Measurements from ENCODE around the gene RGS3.

Gene RGS3

GRCh38 chr9:113617550-113617949, 154.0 kb downstream of the RGS3 start:
- no peak overlapping the region for H3K27ac ChIP-seq
- TF ChIP-seq, protein P1, sequence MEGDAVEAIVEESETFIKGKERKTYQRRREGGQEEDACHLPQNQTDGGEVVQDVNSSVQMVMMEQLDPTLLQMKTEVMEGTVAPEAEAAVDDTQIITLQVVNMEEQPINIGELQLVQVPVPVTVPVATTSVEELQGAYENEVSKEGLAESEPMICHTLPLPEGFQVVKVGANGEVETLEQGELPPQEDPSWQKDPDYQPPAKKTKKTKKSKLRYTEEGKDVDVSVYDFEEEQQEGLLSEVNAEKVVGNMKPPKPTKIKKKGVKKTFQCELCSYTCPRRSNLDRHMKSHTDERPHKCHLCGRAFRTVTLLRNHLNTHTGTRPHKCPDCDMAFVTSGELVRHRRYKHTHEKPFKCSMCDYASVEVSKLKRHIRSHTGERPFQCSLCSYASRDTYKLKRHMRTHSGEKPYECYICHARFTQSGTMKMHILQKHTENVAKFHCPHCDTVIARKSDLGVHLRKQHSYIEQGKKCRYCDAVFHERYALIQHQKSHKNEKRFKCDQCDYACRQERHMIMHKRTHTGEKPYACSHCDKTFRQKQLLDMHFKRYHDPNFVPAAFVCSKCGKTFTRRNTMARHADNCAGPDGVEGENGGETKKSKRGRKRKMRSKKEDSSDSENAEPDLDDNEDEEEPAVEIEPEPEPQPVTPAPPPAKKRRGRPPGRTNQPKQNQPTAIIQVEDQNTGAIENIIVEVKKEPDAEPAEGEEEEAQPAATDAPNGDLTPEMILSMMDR (conservative IDR thresholded peaks at IDR 0.05) = no peak
- no peak for TF ChIP-seq ZFX (IDR thresholded peaks at IDR 0.05)

DNA sequence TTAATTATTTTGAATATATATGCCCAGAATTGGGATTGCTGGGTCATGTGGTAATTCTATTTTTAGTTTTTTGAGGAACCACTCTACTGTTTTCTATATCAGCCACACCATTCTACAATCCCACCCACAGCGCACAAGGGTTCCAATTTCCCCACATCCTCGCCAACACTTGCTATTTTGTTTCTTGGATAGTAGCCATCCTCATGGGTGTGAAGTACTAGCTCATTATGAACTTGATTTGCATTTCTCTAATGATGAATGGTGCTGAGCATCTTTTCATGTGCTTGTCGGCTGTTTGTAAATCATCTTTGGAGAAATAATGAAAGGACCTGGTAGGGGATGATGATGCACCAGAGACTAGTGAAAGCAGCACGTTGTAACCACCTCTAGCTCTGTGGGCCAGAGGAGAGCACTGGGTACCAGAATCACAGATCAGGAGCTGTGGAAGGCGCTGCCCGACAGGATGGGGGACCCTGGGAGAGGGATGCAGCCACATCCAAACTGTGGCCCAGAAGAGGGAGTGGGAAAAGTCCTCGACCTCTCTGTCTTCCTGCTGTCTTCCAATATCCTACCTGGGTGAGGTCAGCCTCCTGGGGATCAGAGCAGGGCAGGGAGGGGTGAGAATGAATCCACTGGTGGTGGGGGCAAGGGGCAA, 155.4 kb downstream of the RGS3 start:
- no peak overlapping the region for H3K27ac ChIP-seq
- TF ChIP-seq, protein P1 (conservative IDR thresholded peaks at IDR 0.05) = no peak
- TF ChIP-seq ZFX (IDR thresholded peaks at IDR 0.05) = no peak

- TF ChIP-seq, protein P1 (conservative IDR thresholded peaks at IDR 0.05) = no peak
- no peak for TF ChIP-seq ZFX (IDR thresholded peaks at IDR 0.05)
- H3K27ac ChIP-seq = 0 out of 2 replicates have a peak overlapping the region, but pooled peaks have one; percentile 0
Observed at GRCh38 chr9:113619491-113620376, 156.2 kb downstream of the RGS3 start.

- peak overlapping the region; percentile 35 for H3K27ac ChIP-seq
- TF ChIP-seq ZFX (IDR thresholded peaks at IDR 0.05) = no peak
- TF ChIP-seq, protein P1 (conservative IDR thresholded peaks at IDR 0.05) = no peak
Observed at GRCh38 chr9:113620377-113621161, 157.0 kb downstream of the RGS3 start.

DNA sequence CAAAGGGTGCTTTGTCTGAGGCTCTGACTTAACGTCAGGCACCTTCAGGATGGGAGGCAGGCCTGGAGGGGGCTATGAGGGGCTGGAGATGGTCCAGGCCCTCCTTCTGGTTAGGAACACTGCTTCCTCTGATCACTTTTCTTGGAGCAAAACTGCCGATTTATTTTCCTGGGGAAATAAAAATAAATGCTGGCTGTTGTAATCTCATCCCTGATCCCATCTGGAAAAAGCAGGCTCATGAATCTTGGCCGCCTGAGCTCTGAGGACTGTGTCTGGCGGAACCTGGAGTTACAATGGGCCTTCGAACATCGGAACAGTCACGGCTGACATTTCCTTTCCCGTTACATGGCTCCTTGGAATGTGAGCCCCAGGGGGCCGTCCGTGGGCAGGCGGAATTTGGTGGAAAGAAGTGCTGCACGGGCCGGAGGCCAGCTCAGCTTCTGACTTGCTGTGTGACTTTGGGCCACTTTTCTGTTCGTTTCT, 157.8 kb downstream of the RGS3 start:
- H3K27ac ChIP-seq = peak overlapping the region; percentile 35
- no peak for TF ChIP-seq ZFX (IDR thresholded peaks at IDR 0.05)
- TF ChIP-seq, protein P1 (conservative IDR thresholded peaks at IDR 0.05) = no peak

DNA sequence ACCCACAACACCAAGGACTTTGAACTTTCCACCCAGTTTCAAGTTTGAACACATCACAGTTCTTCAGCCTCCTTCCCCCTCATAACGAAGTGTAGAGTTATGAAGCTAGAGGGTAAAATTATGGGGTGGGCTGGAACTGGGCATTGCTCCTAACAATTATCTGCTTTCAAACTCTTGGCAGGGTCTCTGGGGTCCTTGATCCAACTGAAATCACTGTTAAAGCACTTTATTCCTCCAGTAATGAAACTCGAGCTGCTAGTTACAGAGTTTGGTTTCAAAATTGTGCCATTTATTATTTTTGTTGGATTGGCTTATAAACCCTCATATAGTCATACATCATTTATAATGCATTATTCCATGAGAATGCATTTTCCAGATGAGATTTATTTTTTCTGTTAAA, 158.5 kb downstream of the RGS3 start:
- no peak overlapping the region for H3K27ac ChIP-seq
- TF ChIP-seq, protein P1 (conservative IDR thresholded peaks at IDR 0.05) = no peak
- no peak for TF ChIP-seq ZFX (IDR thresholded peaks at IDR 0.05)
